WTC11 (cell line): ENCODE data around the gene TMEM131L. TPM values are rescaled to one million over a fixed set of nuclear protein-coding genes. Genes with fewer than 3 reads are reported as not detected.

ENCODE experiments used
- ATAC-seq: fragments of 200-7000 bp; cut with Tn5 transposase; 2 replicates; pipeline ENCODE4 v1.10.0; 2021; ENCODE audit warnings: mild to moderate bottlenecking, moderate library complexity
- CTCF ChIA-PET: fragments of 300-600 bp; sonication (Branson Sonifier 250); formaldehyde crosslinking; loops from one replicate; lab custom pipeline; 2021; ENCODE audit warnings: antibody characterized with exemption; lab: Charles Lee
- POLR2A ChIA-PET: fragments of 350-600 bp; sonication (Branson Sonifier 250); formaldehyde crosslinking; loops from one replicate; lab custom pipeline; 2021; ENCODE audit warnings: antibody characterized with exemption; lab: Charles Lee
- DNase-seq: peaks from one replicate; pipeline ENCODE4 v3.0.0; 2021; ENCODE audit warnings: low spot score
- H3K27ac Mint-ChIP-seq: 2 replicates; pipeline ENCODE4 v1.8.0; 2021; ENCODE audit warnings: mixed read lengths
- H3K27me3 Mint-ChIP-seq: 2 replicates; pipeline ENCODE4 v1.8.0; 2021; ENCODE audit warnings: low read depth, mild to moderate bottlenecking, moderate library complexity, mixed read lengths
- H3K36me3 Mint-ChIP-seq: 2 replicates; pipeline ENCODE4 v1.8.0; 2021; ENCODE audit warnings: mixed read lengths
- H3K4me1 Mint-ChIP-seq: 2 replicates; pipeline ENCODE4 v1.8.0; 2022; ENCODE audit warnings: mixed read lengths
- H3K4me3 Mint-ChIP-seq: 2 replicates; pipeline ENCODE4 v1.8.0; 2021; ENCODE audit warnings: mild to moderate bottlenecking, moderate library complexity, mixed read lengths
- H3K9me3 Mint-ChIP-seq: 2 replicates; pipeline ENCODE4 v1.8.0; 2021; ENCODE audit warnings: mixed read lengths
- ARID4B ChIP-seq: sonication (generic); formaldehyde crosslinking; IDR thresholded peaks from 2 replicates; pipeline ENCODE4 v1.8.0; 2023; ENCODE audit warnings: missing genetic modification reagents, mild to moderate bottlenecking, borderline replicate concordance
- ATF3 ChIP-seq: sonication (generic); formaldehyde crosslinking; conservative IDR thresholded peaks from 2 replicates; pipeline ENCODE4 v1.8.1; 2022; ENCODE audit warnings: mild to moderate bottlenecking, missing genetic modification reagents
- CBFB ChIP-seq: sonication (generic); formaldehyde crosslinking; IDR thresholded peaks from 2 replicates; pipeline ENCODE4 v1.8.1; 2022; ENCODE audit warnings: mild to moderate bottlenecking, low read depth, missing genetic modification reagents
- CREM ChIP-seq: sonication (generic); formaldehyde crosslinking; IDR thresholded peaks from 2 replicates; pipeline ENCODE4 v1.8.1; 2022; ENCODE audit warnings: mild to moderate bottlenecking, missing genetic modification reagents, moderate library complexity
- FOXK1 ChIP-seq: sonication (generic); formaldehyde crosslinking; IDR thresholded peaks from 2 replicates; pipeline ENCODE4 v1.8.0; 2022; ENCODE audit warnings: mild to moderate bottlenecking, moderate library complexity, missing genetic modification reagents
- FOXP4 ChIP-seq: sonication (generic); formaldehyde crosslinking; IDR thresholded peaks from 2 replicates; pipeline ENCODE4 v1.8.0; 2022; ENCODE audit warnings: mild to moderate bottlenecking, missing genetic modification reagents
- GTF2I ChIP-seq: fragments of 250-450 bp; sonication (Bioruptor Pico); conservative IDR thresholded peaks from 2 replicates; pipeline ENCODE4 v1.4.0; 2021; ENCODE audit warnings: mild to moderate bottlenecking
- JAZF1 ChIP-seq: fragments of 250-450 bp; sonication (Bioruptor Pico); IDR thresholded peaks from 2 replicates; pipeline ENCODE4 v1.9.0; 2021; ENCODE audit warnings: moderate library complexity, mild to moderate bottlenecking, inconsistent platforms
- MXD4 ChIP-seq: fragments of 250-450 bp; sonication (Bioruptor Pico); IDR thresholded peaks from 2 replicates; pipeline ENCODE4 v1.8.0; 2021; ENCODE audit warnings: mild to moderate bottlenecking, moderate library complexity, borderline replicate concordance
- NFATC4 ChIP-seq: fragments of 250-450 bp; sonication (Bioruptor Pico); IDR thresholded peaks from 2 replicates; pipeline ENCODE4 v1.9.0; 2021; ENCODE audit warnings: mild to moderate bottlenecking
- NFE2L1 ChIP-seq: sonication (generic); formaldehyde crosslinking; IDR thresholded peaks from 2 replicates; pipeline ENCODE4 v1.8.1; 2023; ENCODE audit warnings: missing genetic modification reagents
- PRDM15 ChIP-seq: sonication (generic); formaldehyde crosslinking; IDR thresholded peaks from 2 replicates; pipeline ENCODE4 v1.8.0; 2022; ENCODE audit warnings: missing genetic modification reagents
- PRRX2 ChIP-seq: fragments of 250-450 bp; sonication (Bioruptor Pico); IDR thresholded peaks from 2 replicates; pipeline ENCODE4 v1.8.0; 2021; ENCODE audit warnings: mild to moderate bottlenecking
- SOX15 ChIP-seq: fragments of 250-450 bp; sonication (Bioruptor Pico); IDR thresholded peaks from 2 replicates; pipeline ENCODE4 v1.9.0; 2021; ENCODE audit warnings: mild to moderate bottlenecking
- TP53 ChIP-seq: sonication (generic); formaldehyde crosslinking; IDR thresholded peaks from 2 replicates; pipeline ENCODE4 v1.8.1; 2023; ENCODE audit warnings: mild to moderate bottlenecking, missing genetic modification reagents
- ZNF232 ChIP-seq: sonication (generic); formaldehyde crosslinking; IDR thresholded peaks from 2 replicates; pipeline ENCODE4 v1.8.0; 2022; ENCODE audit warnings: mild to moderate bottlenecking, missing genetic modification reagents
- ZNF423 ChIP-seq: fragments of 250-450 bp; sonication (Bioruptor Pico); IDR thresholded peaks from 2 replicates; pipeline ENCODE4 v2.1.2; 2022; ENCODE audit warnings: mild to moderate bottlenecking, moderate library complexity
- ZNF425 ChIP-seq: fragments of 250-450 bp; sonication (Bioruptor Pico); conservative IDR thresholded peaks from 2 replicates; pipeline ENCODE4 v1.9.0; 2021; ENCODE audit warnings: mild to moderate bottlenecking
- ZNF512 ChIP-seq: sonication (generic); formaldehyde crosslinking; IDR thresholded peaks from 2 replicates; pipeline ENCODE4 v1.8.1; 2022; ENCODE audit warnings: missing genetic modification reagents, borderline replicate concordance
- ZNF532 ChIP-seq: fragments of 250-450 bp; sonication (Bioruptor Pico); IDR thresholded peaks from 2 replicates; pipeline ENCODE4 v1.9.0; 2021; ENCODE audit warnings: mild to moderate bottlenecking, borderline replicate concordance
- total RNA-seq: library from RNA; stranded (reverse); gene quantifications from 3 replicates; pipeline ENCODE4 v1.2.3, GENCODE V29; 2021

The TMEM131L gene
- total RNA-seq, 1 experiment from 2014 or later = 26.7 TPM

- Mint-ChIP-seq H3K4me1 (peaks cover 8% of the 10 kb centered on the region; the same call in 1 of the 2 replicates), H3K9me3 (no peaks in the 10 kb centered on the region)
- TF ChIP-seq TP53 (CRISPR knock-in tag) (no peak), PRDM15 (CRISPR knock-in tag) (no peak), CREM (CRISPR knock-in tag) (no peak), ATF3 (CRISPR knock-in tag) (no peak), ZNF512 (CRISPR knock-in tag) (no peak), ZNF232 (CRISPR knock-in tag) (no peak), PRRX2 (CRISPR knock-in tag) (no peak), MXD4 (CRISPR knock-in tag) (no peak), NFATC4 (CRISPR knock-in tag) (no peak), ARID4B (CRISPR knock-in tag) (no peak), CBFB (CRISPR knock-in tag) (no peak), ZNF532 (CRISPR knock-in tag) (no peak), SOX15 (no peak), ZNF423 (CRISPR knock-in tag) (no peak), ZNF425 (CRISPR knock-in tag) (no peak), GTF2I (CRISPR knock-in tag) (no peak), NFE2L1 (CRISPR knock-in tag) (no peak), FOXK1 (CRISPR knock-in tag) (no peak), FOXP4 (CRISPR knock-in tag) (no peak), JAZF1 (no peak)
- TF ChIP-seq, all 79 proteins: peak for 0
- Mint-ChIP-seq H3K4me3 (no peak overlapping the region), H3K27ac (no peak overlapping the region; the same call in 1 of the 2 replicates), H3K27me3 (no peaks in the 10 kb centered on the region), H3K36me3 (peaks cover 2% of the 10 kb centered on the region; the same call in 1 of the 2 replicates)
- no peak for DNase-seq
- CTCF ChIA-PET = no interaction called here
- POLR2A ChIA-PET = no interaction called here
- no peak for ATAC-seq
Measured at GRCh38 chr4:153579872-153580271, 113.7 kb downstream of the TMEM131L start.
